CD14-positive monocyte (primary cell): ENCODE results near the gene ZRANB1. TPM values are rescaled to one million over a fixed set of nuclear protein-coding genes. Genes with fewer than 3 reads are reported as not detected.

Experiments
- DNase-seq, 3 donors: peaks; one replicate each; pipeline ENCODE4 v3.0.0-alpha.2; 2011 to 2022
- H2AFZ ChIP-seq: 2 replicates; pipeline ENCODE4 v1.6.0; 2012; ENCODE audit warnings: mild to moderate bottlenecking, low read depth, low read length, inconsistent platforms; ENCODE audit not compliant: insufficient read depth, poor library complexity, severe bottlenecking
- H3K27ac ChIP-seq, 2 donors: 1 replicate in 1 of 2; 2 replicates in 1 of 2; pipeline ENCODE4 v1.5.1; 2012 to 2013; ENCODE audit warnings: low read length in 2 of 2, control low read depth in 1 of 2, inconsistent platforms in 1 of 2, low read depth in 1 of 2, mild to moderate bottlenecking in 1 of 2
- H3K27me3 ChIP-seq, 2 donors: one replicate each; pipeline versions ENCODE4 v1.6.0 to v1.6.1; 2011 to 2013; ENCODE audit warnings: low read length in 2 of 2; ENCODE audit not compliant: control insufficient read depth in 2 of 2, insufficient read depth in 2 of 2
- H3K36me3 ChIP-seq, 2 donors: replicated peaks in 1 of 2; 1 replicate in 1 of 2; 2 replicates in 1 of 2; pipeline versions ENCODE4 v1.5.1 to v1.6.1; 2012 to 2013; ENCODE audit warnings: low read length in 2 of 2, control low read depth in 1 of 2, inconsistent platforms in 1 of 2, mild to moderate bottlenecking in 1 of 2; ENCODE audit not compliant: insufficient read depth in 2 of 2, control insufficient read depth in 1 of 2
- H3K4me1 ChIP-seq, 2 donors: 1 replicate in 1 of 2; 2 replicates in 1 of 2; pipeline versions ENCODE4 v1.5.1 to v1.6.1; 2012 to 2013; ENCODE audit warnings: low read length in 2 of 2, control low read depth in 1 of 2, inconsistent platforms in 1 of 2, mild to moderate bottlenecking in 1 of 2, moderate library complexity in 1 of 2; ENCODE audit not compliant: insufficient read depth in 2 of 2, control insufficient read depth in 1 of 2
- H3K4me2 ChIP-seq: replicated peaks from 2 replicates; pipeline ENCODE3; 2012; ENCODE audit warnings: low read length, moderate library complexity, mild to moderate bottlenecking; ENCODE audit not compliant: poor library complexity, severe bottlenecking; ENCODE audit errors: extremely low read depth
- H3K4me3 ChIP-seq, 3 experiments: fragments of 200-600 bp in 1 of 3; sonication (generic) in 1 of 3; replicated peaks in 1 of 3; 1 replicate in 2 of 3; 2 replicates in 1 of 3; pipeline ENCODE4 v1.5.1; 2011 to 2013; ENCODE audit warnings: low read length in 3 of 3, mild to moderate bottlenecking in 3 of 3, control low read depth in 2 of 3, low read depth in 2 of 3, inconsistent platforms in 1 of 3, moderate library complexity in 1 of 3
- H3K79me2 ChIP-seq: 2 replicates; pipeline ENCODE4 v1.6.0; 2012; ENCODE audit warnings: mild to moderate bottlenecking, control low read depth, inconsistent platforms, low read length, moderate library complexity; ENCODE audit not compliant: insufficient read depth
- H3K9ac ChIP-seq: 2 replicates; pipeline ENCODE4 v1.6.0; 2017; ENCODE audit warnings: low read length, mild to moderate bottlenecking; ENCODE audit not compliant: insufficient read depth, poor library complexity, severe bottlenecking
- H3K9me3 ChIP-seq, 2 donors: replicated peaks in 1 of 2; 1 replicate in 1 of 2; 2 replicates in 1 of 2; pipeline versions ENCODE4 v1.5.1 to v1.6.1; 2012 to 2013; ENCODE audit warnings: low read length in 2 of 2, control low read depth in 1 of 2; ENCODE audit not compliant: control insufficient read depth in 1 of 2, insufficient read depth in 1 of 2
- H4K20me1 ChIP-seq: 2 replicates; pipeline ENCODE4 v1.6.0; 2012; ENCODE audit warnings: mild to moderate bottlenecking, low read length, control low read depth, moderate library complexity; ENCODE audit not compliant: insufficient read depth
- H3K27ac Mint-ChIP-seq, 7 donors: one replicate each; pipeline ENCODE4 v1.8.0; 2020; ENCODE audit warnings: mild to moderate bottlenecking in 7 of 7, mixed read lengths in 7 of 7, moderate library complexity in 6 of 7, inconsistent platforms in 2 of 7
- H3K27me3 Mint-ChIP-seq, 3 donors: one replicate each; pipeline ENCODE4 v1.8.0; 2021 to 2022; ENCODE audit warnings: low read depth in 3 of 3, mild to moderate bottlenecking in 3 of 3, mixed read lengths in 3 of 3, moderate library complexity in 3 of 3, inconsistent platforms in 1 of 3
- H3K36me3 Mint-ChIP-seq, 2 donors: one replicate each; pipeline ENCODE4 v1.8.0; 2020; ENCODE audit warnings: mixed read lengths in 2 of 2, inconsistent platforms in 1 of 2, mild to moderate bottlenecking in 1 of 2
- H3K4me1 Mint-ChIP-seq: one replicate; pipeline ENCODE4 v1.8.0; 2020; ENCODE audit warnings: mild to moderate bottlenecking, mixed read lengths
- H3K4me3 Mint-ChIP-seq, 2 donors: one replicate each; pipeline ENCODE4 v1.8.0; 2020; ENCODE audit warnings: mild to moderate bottlenecking in 2 of 2, mixed read lengths in 2 of 2, moderate library complexity in 1 of 2
- H3K9me3 Mint-ChIP-seq, 7 donors: one replicate each; pipeline ENCODE4 v1.8.0; 2020 to 2022; ENCODE audit warnings: mixed read lengths in 7 of 7, mild to moderate bottlenecking in 6 of 7, moderate library complexity in 6 of 7, inconsistent platforms in 2 of 7
- CTCF ChIP-seq: fragments of 200-600 bp; IDR thresholded peaks from one replicate; pipeline ENCODE4 v1.8.0; 2022; ENCODE audit warnings: antibody characterized with exemption, mild to moderate bottlenecking
- WGBS: methylation state at CpG from one replicate; pipeline ENCODE4 v1.1.5; 2013; ENCODE audit warnings: missing lambda C conversion rate; ENCODE audit not compliant: insufficient coverage; 5-methylcytosine and 5-hydroxymethylcytosine counted together
- intact Hi-C, 2 donors: fragments of 100-400 bp; cut with micrococcal nuclease; formaldehyde crosslinking; loops; one replicate each; pipeline versions ENCODE4 v1.15.0 to v1.15.1; 2023
- polyA plus RNA-seq, 3 donors: library from polyadenylated mRNA; depleted of rRNA in 1 of 3; unstranded in 2 of 3; stranded (reverse) in 1 of 3; fragments of 300-500 nt in 2 of 3; fragments of >200 nt in 1 of 3; fragmentation: Illumina TruSeq in 2 of 3; gene quantifications; 1 replicate in 2 of 3; 2 replicates in 1 of 3; pipeline ENCODE4 v1.2.3, GENCODE V29; 2012 to 2021

ZRANB1 gene
- polyA plus RNA-seq, 3 donors, result 2.7 to 5.6 (median 3.1) TPM

GRCh38 chr10:125007436-125007835 is 65.5 kb downstream of the ZRANB1 start:
- peaks cover 0 to 3% (median 0%) of the 10 kb centered on the region in 3 donors for H3K27me3 Mint-ChIP-seq
- peaks cover 80% of the 10 kb centered on the region for H3K79me2 ChIP-seq
- no peak for DNase-seq
- TF ChIP-seq CTCF, result no peak
- H3K36me3 Mint-ChIP-seq, result peaks cover 31 to 73% of the 10 kb centered on the region in 2 donors
- H3K27me3 ChIP-seq, result no peaks in the 10 kb centered on the region
- H3K4me3 ChIP-seq, result no peak overlapping the region
- H3K4me3 Mint-ChIP-seq, result no peak overlapping the region
- peaks cover 0 to 2% (median 0%) of the 10 kb centered on the region in 7 donors for H3K9me3 Mint-ChIP-seq
- peaks cover 100% of the 10 kb centered on the region for H4K20me1 ChIP-seq
- no peak overlapping the region for H3K27ac ChIP-seq
- peaks cover 49 to 84% of the 10 kb centered on the region in 2 donors for H3K36me3 ChIP-seq
- WGBS, result 93% methylated on average over 5 of the region's 6 CpGs
- no peak overlapping the region for H3K4me2 ChIP-seq
- H3K4me1 ChIP-seq, result no peaks in the 10 kb centered on the region
- H2AFZ ChIP-seq, result no peak overlapping the region
- no peaks in the 10 kb centered on the region for H3K9me3 ChIP-seq
- intact Hi-C loops, result no loop called here
- H3K9ac ChIP-seq, result no peak overlapping the region
- H3K27ac Mint-ChIP-seq, result peak overlapping the region in 1 of 7 donors; percentile 8
- H3K4me1 Mint-ChIP-seq, result no peaks in the 10 kb centered on the region

GRCh38 chr10:125008689-125009638 is 67.0 kb downstream of the ZRANB1 start:
- no peaks in the 10 kb centered on the region for H3K4me1 Mint-ChIP-seq
- H3K79me2 ChIP-seq, result peaks cover 90% of the 10 kb centered on the region
- no peak overlapping the region for H3K4me3 ChIP-seq
- no peak overlapping the region for H3K9ac ChIP-seq
- peaks cover 0 to 2% (median 0%) of the 10 kb centered on the region in 7 donors for H3K9me3 Mint-ChIP-seq
- H3K9me3 ChIP-seq, result no peaks in the 10 kb centered on the region
- H3K27ac Mint-ChIP-seq, result peak overlapping the region in 4 of 7 donors; percentile 5 to 73 (median 16)
- peaks cover 48 to 84% of the 10 kb centered on the region in 2 donors for H3K36me3 ChIP-seq
- no peak overlapping the region for H3K4me3 Mint-ChIP-seq
- peaks cover 0 to 3% (median 0%) of the 10 kb centered on the region in 3 donors for H3K27me3 Mint-ChIP-seq
- no peaks in the 10 kb centered on the region for H3K4me1 ChIP-seq
- H3K27ac ChIP-seq, result no peak overlapping the region
- intact Hi-C loops, result no loop called here
- no peaks in the 10 kb centered on the region for H3K27me3 ChIP-seq
- peaks cover 100% of the 10 kb centered on the region for H4K20me1 ChIP-seq
- no peak overlapping the region for H3K4me2 ChIP-seq
- no peak for TF ChIP-seq CTCF
- no peak for DNase-seq
- WGBS, result 95% methylated on average over 16 of the region's 22 CpGs
- H3K36me3 Mint-ChIP-seq, result peaks cover 36 to 76% of the 10 kb centered on the region in 2 donors
- H2AFZ ChIP-seq, result no peak overlapping the region
